Astrocyte (in vitro differentiated cells and primary cell): ENCODE measurements around the gene PTPRE.

Experiments
- CTCF ChIP-seq: IDR thresholded peaks from 2 replicates; pipeline ENCODE4 v1.5.1; 2011; ENCODE audit warnings: low read depth, mild to moderate bottlenecking, inconsistent platforms, low read length, moderate library complexity; ENCODE audit not compliant: insufficient read depth
- EZH2 ChIP-seq: IDR thresholded peaks from 2 replicates; pipeline ENCODE4 v1.6.1; 2012; ENCODE audit warnings: mild to moderate bottlenecking, low read length, inconsistent platforms; ENCODE audit not compliant: insufficient read depth

- TF ChIP-seq CTCF (no peak), EZH2 (no peak)
Observed at GRCh38 chr10:127937069-127937468, 30.2 kb downstream of the PTPRE start.
